Measurements from ENCODE around the gene UBR4.

DNA sequence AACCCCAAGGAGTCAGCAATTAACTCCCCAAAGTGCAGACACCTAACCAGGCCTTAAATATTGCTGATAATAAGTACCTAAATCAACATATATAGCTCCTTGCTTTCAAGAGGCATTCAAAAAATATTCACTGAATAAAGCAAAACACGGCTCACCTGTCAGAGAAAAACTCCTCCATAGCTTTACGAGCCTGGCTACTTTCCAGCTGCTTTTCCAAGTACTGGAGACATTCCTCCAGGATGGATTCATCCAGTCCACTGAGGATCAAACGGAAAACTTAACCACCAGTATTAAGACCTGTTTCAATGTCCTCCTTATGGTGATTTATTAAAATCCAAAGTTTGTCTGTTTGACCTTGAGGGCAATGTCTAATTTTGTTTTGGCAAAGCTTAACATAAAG lies 44.6 kb downstream of the UBR4 start:
- TF ChIP-seq, protein P1, sequence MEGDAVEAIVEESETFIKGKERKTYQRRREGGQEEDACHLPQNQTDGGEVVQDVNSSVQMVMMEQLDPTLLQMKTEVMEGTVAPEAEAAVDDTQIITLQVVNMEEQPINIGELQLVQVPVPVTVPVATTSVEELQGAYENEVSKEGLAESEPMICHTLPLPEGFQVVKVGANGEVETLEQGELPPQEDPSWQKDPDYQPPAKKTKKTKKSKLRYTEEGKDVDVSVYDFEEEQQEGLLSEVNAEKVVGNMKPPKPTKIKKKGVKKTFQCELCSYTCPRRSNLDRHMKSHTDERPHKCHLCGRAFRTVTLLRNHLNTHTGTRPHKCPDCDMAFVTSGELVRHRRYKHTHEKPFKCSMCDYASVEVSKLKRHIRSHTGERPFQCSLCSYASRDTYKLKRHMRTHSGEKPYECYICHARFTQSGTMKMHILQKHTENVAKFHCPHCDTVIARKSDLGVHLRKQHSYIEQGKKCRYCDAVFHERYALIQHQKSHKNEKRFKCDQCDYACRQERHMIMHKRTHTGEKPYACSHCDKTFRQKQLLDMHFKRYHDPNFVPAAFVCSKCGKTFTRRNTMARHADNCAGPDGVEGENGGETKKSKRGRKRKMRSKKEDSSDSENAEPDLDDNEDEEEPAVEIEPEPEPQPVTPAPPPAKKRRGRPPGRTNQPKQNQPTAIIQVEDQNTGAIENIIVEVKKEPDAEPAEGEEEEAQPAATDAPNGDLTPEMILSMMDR (IDR thresholded peaks at IDR 0.05; ENCODE audit: borderline replicate concordance, extremely low read depth, low read length, poor library complexity, severe bottlenecking), result no peak
- no peak for TF ChIP-seq EZH2 (IDR thresholded peaks at IDR 0.05; ENCODE audit: borderline replicate concordance, low read depth, low read length, severe bottlenecking)
